H1 (cell line): ENCODE data around the gene SLC12A8. TPM values are rescaled to one million over a fixed set of nuclear protein-coding genes. Genes with fewer than 3 reads are reported as not detected.

Experiments
- CTCF ChIA-PET: fragments of 300-600 bp; sonication (Branson Sonifier 250); formaldehyde crosslinking; loops from one replicate; lab custom pipeline; 2021; ENCODE audit not compliant: partially characterized antibody; lab: Charles Lee
- POLR2A ChIA-PET: fragments of 300-600 bp; sonication (Branson Sonifier 250); formaldehyde crosslinking; loops from one replicate; lab custom pipeline; 2021; ENCODE audit warnings: inconsistent platforms; ENCODE audit not compliant: partially characterized antibody; lab: Charles Lee
- DNase-seq, 2 experiments: peaks; one replicate each; pipeline versions ENCODE4 v3.0.0 to v3.0.0-alpha.2; 2010 to 2022; ENCODE audit warnings: low spot score in 2 of 2, low read depth in 1 of 2, mixed read lengths in 1 of 2
- FAIRE-seq: peaks from 2 replicates; lab custom pipeline; 2011; peaks lifted over from hg19 to GRCh38; lab: Jason Lieb, UNC
- H2AFZ ChIP-seq: 2 replicates; pipeline ENCODE4 v1.8.1; 2012; ENCODE audit warnings: low read length, inconsistent platforms
- H2AK5ac ChIP-seq: 2 replicates; pipeline ENCODE4 v1.6.1; 2013; ENCODE audit warnings: low read depth, low read length
- H2BK120ac ChIP-seq: replicated peaks from 2 replicates; pipeline ENCODE3; 2013; ENCODE audit warnings: low read depth, low read length, inconsistent platforms
- H2BK12ac ChIP-seq: 2 replicates; pipeline ENCODE4 v1.6.1; 2013; ENCODE audit warnings: low read depth, low read length
- H2BK15ac ChIP-seq: 2 replicates; pipeline ENCODE4 v1.6.1; 2013; ENCODE audit warnings: low read length
- H2BK20ac ChIP-seq: 2 replicates; pipeline ENCODE4 v1.6.1; 2013; ENCODE audit warnings: low read length
- H2BK5ac ChIP-seq: 2 replicates; pipeline ENCODE4 v1.6.1; 2013; ENCODE audit warnings: low read depth, low read length
- H3K14ac ChIP-seq: 2 replicates; pipeline ENCODE4 v1.6.1; 2013; ENCODE audit warnings: inconsistent platforms; ENCODE audit not compliant: insufficient read length
- H3K18ac ChIP-seq: 2 replicates; pipeline ENCODE4 v1.6.1; 2013; ENCODE audit warnings: low read length; ENCODE audit errors: extremely low read depth
- H3K23ac ChIP-seq: 2 replicates; pipeline ENCODE4 v1.6.1; 2013; ENCODE audit warnings: inconsistent platforms; ENCODE audit not compliant: insufficient read length
- H3K23me2 ChIP-seq: 2 replicates; pipeline ENCODE4 v1.6.1; 2013; ENCODE audit warnings: low read depth, low read length
- H3K27ac ChIP-seq: 2 replicates; pipeline ENCODE4 v1.6.1; 2011; ENCODE audit warnings: low read depth, low read length, inconsistent platforms
- H3K27me3 ChIP-seq, 4 experiments: replicated peaks in 1 of 4; 1 replicate in 1 of 4; 2 replicates in 3 of 4; pipeline versions ENCODE4 v1.6.1 to v1.8.1; 2011 to 2013; ENCODE audit warnings: low read length in 3 of 4, mild to moderate bottlenecking in 3 of 4, inconsistent platforms in 2 of 4, mixed read lengths in 2 of 4, moderate library complexity in 1 of 4; ENCODE audit not compliant: control insufficient read depth in 3 of 4, insufficient read depth in 3 of 4; ENCODE audit errors: extremely low read depth in 1 of 4
- H3K36me3 ChIP-seq, 4 experiments: 2 replicates each; pipeline versions ENCODE4 v1.6.1 to v1.8.1; 2011 to 2013; ENCODE audit warnings: mild to moderate bottlenecking in 4 of 4, low read length in 3 of 4, moderate library complexity in 2 of 4, control low read depth in 1 of 4, inconsistent platforms in 1 of 4; ENCODE audit not compliant: insufficient read depth in 4 of 4, control insufficient read depth in 2 of 4
- H3K4ac ChIP-seq: replicated peaks from 2 replicates; pipeline ENCODE3; 2013; ENCODE audit warnings: low read length, low read depth, mixed read lengths, inconsistent platforms; ENCODE audit not compliant: insufficient read length
- H3K4me1 ChIP-seq, 4 experiments: replicated peaks in 1 of 4; 1 replicate in 1 of 4; 2 replicates in 3 of 4; pipeline versions ENCODE4 v1.6.1 to v1.8.1; 2011 to 2013; ENCODE audit warnings: low read length in 3 of 4, inconsistent platforms in 2 of 4, mixed read lengths in 1 of 4; ENCODE audit not compliant: insufficient read depth in 4 of 4, control insufficient read depth in 3 of 4
- H3K4me2 ChIP-seq, 2 experiments: 2 replicates each; pipeline versions ENCODE4 v1.6.1 to v1.8.1; 2011 to 2013; ENCODE audit warnings: low read depth in 2 of 2, low read length in 2 of 2, control low read depth in 1 of 2, inconsistent platforms in 1 of 2, mild to moderate bottlenecking in 1 of 2; ENCODE audit not compliant: insufficient read depth in 1 of 2
- H3K4me3 ChIP-seq, 4 experiments: fragments of 200-600, 300-600 bp in 1 of 4; sonication (generic), shearing (Covaris generic), sonication (Bioruptor Twin) in 1 of 4; 2 replicates each; pipeline versions ENCODE4 v1.5.1 to v1.8.1; 2011 to 2016; ENCODE audit warnings: low read length in 4 of 4, low read depth in 3 of 4, control low read depth in 2 of 4, inconsistent platforms in 2 of 4, mild to moderate bottlenecking in 2 of 4, mixed read lengths in 1 of 4, moderate library complexity in 1 of 4; ENCODE audit not compliant: insufficient read depth in 2 of 4; ENCODE audit errors: extremely low read depth in 1 of 4
- H3K56ac ChIP-seq: replicated peaks from 2 replicates; pipeline ENCODE3; 2013; ENCODE audit warnings: low read depth, mild to moderate bottlenecking, mixed read lengths, low read length, inconsistent platforms; ENCODE audit not compliant: insufficient read length
- H3K79me1 ChIP-seq: 2 replicates; pipeline ENCODE4 v1.6.1; 2013; ENCODE audit warnings: low read depth, low read length, control low read depth
- H3K79me2 ChIP-seq, 2 experiments: 2 replicates each; pipeline versions ENCODE4 v1.6.1 to v1.8.1; 2012 to 2013; ENCODE audit warnings: low read length in 2 of 2, mild to moderate bottlenecking in 2 of 2, inconsistent platforms in 1 of 2; ENCODE audit not compliant: insufficient read depth in 2 of 2, control insufficient read depth in 1 of 2
- H3K9ac ChIP-seq, 4 experiments: replicated peaks in 1 of 4; 1 replicate in 1 of 4; 2 replicates in 3 of 4; pipeline versions ENCODE4 v1.6.1 to v1.8.1; 2011 to 2013; ENCODE audit warnings: low read depth in 3 of 4, low read length in 3 of 4, control low read depth in 2 of 4, mild to moderate bottlenecking in 2 of 4, moderate library complexity in 2 of 4, inconsistent platforms in 1 of 4; ENCODE audit errors: extremely low read depth in 1 of 4
- H3K9me3 ChIP-seq, 2 experiments: 2 replicates each; pipeline versions ENCODE4 v1.6.1 to v1.8.1; 2012 to 2013; ENCODE audit warnings: mild to moderate bottlenecking in 2 of 2, moderate library complexity in 2 of 2, control low read depth in 1 of 2, inconsistent platforms in 1 of 2, low read depth in 1 of 2, low read length in 1 of 2, mixed read lengths in 1 of 2; ENCODE audit not compliant: insufficient read depth in 2 of 2
- H4K20me1 ChIP-seq, 2 experiments: replicated peaks in 1 of 2; 2 replicates each; pipeline versions ENCODE3 to v1.8.1; 2011 to 2013; ENCODE audit warnings: inconsistent platforms in 2 of 2, low read length in 2 of 2, mild to moderate bottlenecking in 1 of 2; ENCODE audit not compliant: insufficient read depth in 2 of 2, control insufficient read depth in 1 of 2
- H4K5ac ChIP-seq: 2 replicates; pipeline ENCODE4 v1.6.1; 2013; ENCODE audit warnings: low read length, low read depth, mixed read lengths, inconsistent platforms; ENCODE audit not compliant: insufficient read length
- H4K8ac ChIP-seq: 2 replicates; pipeline ENCODE4 v1.8.0; 2013; ENCODE audit warnings: mild to moderate bottlenecking, moderate library complexity, low read length, inconsistent platforms; ENCODE audit not compliant: insufficient read depth; ENCODE audit errors: extremely low read depth
- H4K91ac ChIP-seq: replicated peaks from 2 replicates; pipeline ENCODE3; 2013; ENCODE audit warnings: low read length, mixed read lengths, inconsistent platforms; ENCODE audit not compliant: insufficient read length
- E2F6 ChIP-seq: IDR thresholded peaks from 2 replicates; pipeline ENCODE4 v1.6.1; 2012; ENCODE audit warnings: inconsistent platforms
- EZH2 ChIP-seq: fragments of 200-600 bp; sonication (generic); IDR thresholded peaks from 2 replicates; pipeline ENCODE4 v1.7.1; 2012; ENCODE audit warnings: low read depth, mild to moderate bottlenecking, moderate library complexity, low read length, inconsistent platforms; ENCODE audit not compliant: severe bottlenecking
- GABPA ChIP-seq: IDR thresholded peaks from 2 replicates; pipeline ENCODE4 v1.6.1; 2011; ENCODE audit warnings: mild to moderate bottlenecking, low read length, moderate library complexity, borderline replicate concordance; ENCODE audit not compliant: insufficient read depth
- GTF2F1 ChIP-seq: IDR thresholded peaks from 2 replicates; pipeline ENCODE4 v1.6.1; 2012; ENCODE audit warnings: low read depth, low read length, improper control_type of control experiment, borderline replicate concordance
- HDAC2 ChIP-seq, 2 experiments: fragments of 300-600 bp in 1 of 2; sonication (generic) in 1 of 2; IDR thresholded peaks; 2 replicates each; pipeline ENCODE4 v1.6.1; 2011 to 2012; ENCODE audit warnings: low read depth in 2 of 2, low read length in 2 of 2, mild to moderate bottlenecking in 2 of 2, moderate library complexity in 2 of 2, borderline replicate concordance in 1 of 2, inconsistent platforms in 1 of 2
- HDAC6 ChIP-seq: IDR thresholded peaks from one replicate; pipeline ENCODE4 v1.7.1; 2012; ENCODE audit warnings: low read depth, mild to moderate bottlenecking, inconsistent platforms, low read length, moderate library complexity
- JUN ChIP-seq: IDR thresholded peaks from 2 replicates; pipeline ENCODE4 v1.6.1; 2011; ENCODE audit warnings: low read depth, mild to moderate bottlenecking, improper control_type of control experiment, low read length
- JUND ChIP-seq: IDR thresholded peaks from 2 replicates; pipeline ENCODE4 v1.6.1; 2011; ENCODE audit warnings: mild to moderate bottlenecking, improper control_type of control experiment, low read length
- RAD21 ChIP-seq, 2 experiments: IDR thresholded peaks in 1 of 2; conservative IDR thresholded peaks in 1 of 2; 2 replicates each; pipeline ENCODE4 v1.6.1; 2011; ENCODE audit warnings: low read depth in 2 of 2, low read length in 2 of 2, improper control_type of control experiment in 1 of 2, inconsistent platforms in 1 of 2, mild to moderate bottlenecking in 1 of 2, moderate library complexity in 1 of 2
- SP2 ChIP-seq: IDR thresholded peaks from 2 replicates; pipeline ENCODE4 v1.6.1; 2012; ENCODE audit warnings: mild to moderate bottlenecking, low read length, inconsistent platforms
- SP4 ChIP-seq: IDR thresholded peaks from 2 replicates; pipeline ENCODE4 v1.6.1; 2012; ENCODE audit warnings: low read length, inconsistent platforms
- SUZ12 ChIP-seq: fragments of 200-600 bp; sonication (generic); IDR thresholded peaks from 2 replicates; pipeline ENCODE4 v1.6.1; 2012; ENCODE audit warnings: mild to moderate bottlenecking, inconsistent platforms, low read length, moderate library complexity, mixed read lengths
- TCF12 ChIP-seq: IDR thresholded peaks from 2 replicates; pipeline ENCODE4 v1.6.1; 2011; ENCODE audit warnings: low read depth, mild to moderate bottlenecking, low read length
- YY1 ChIP-seq: IDR thresholded peaks from 2 replicates; pipeline ENCODE4 v1.6.1; 2011; ENCODE audit warnings: low read depth, mild to moderate bottlenecking, low read length
- WGBS, 2 experiments: shearing (Covaris generic) in 1 of 2; methylation state at CpG; one replicate each; pipeline versions ENCODE4 v1.1.6 to v1.1.7; 2013 to 2015; ENCODE audit warnings: low lambda C conversion rate in 2 of 2, mixed read lengths in 2 of 2, inconsistent platforms in 1 of 2, low coverage in 1 of 2, missing lambda C conversion rate in 1 of 2; ENCODE audit not compliant: insufficient replicate concordance in 2 of 2, insufficient coverage in 1 of 2, insufficient read length in 1 of 2; ENCODE audit errors: extremely low coverage in 1 of 2, missing lambda C conversion rate in 1 of 2; 5-methylcytosine and 5-hydroxymethylcytosine counted together
- polyA plus RNA-seq, 7 experiments: library from polyadenylated mRNA; depleted of rRNA in 3 of 7; stranded (reverse) in 5 of 7; unstranded in 2 of 7; fragments of >200 nt in 5 of 7; fragments of 200-250 nt in 2 of 7; gene quantifications; 1 replicate in 5 of 7; 2 replicates in 1 of 7; 4 replicates in 1 of 7; pipeline versions ENCODE4 v1.2.1 to v1.2.3, GENCODE V29; 2011 to 2013; ENCODE audit warnings: missing spikeins in 2 of 7, mixed read lengths in 2 of 7
- total RNA-seq: library from RNA; stranded (reverse); fragmentation: NEBNext Ultra II Directional; extraction: Animal tissue kit (Norgen Biotek cat#: 25700); gene quantifications from 2 replicates; pipeline ENCODE4 v1.2.1, GENCODE V29; 2021

SLC12A8 gene
- total and polyA plus RNA-seq, 2 of the 8 experiments (the other 6 are each of a cell fraction or from before 2014, with no cell fraction given) = 13.7 to 14.4 TPM

GRCh38 chr3:125257536-125257935 lies 45.0 kb upstream of the SLC12A8 start:
- FAIRE-seq (no peak), DNase-seq (no peak)
- Histone ChIP-seq H2BK12ac (no peak overlapping the region), H3K9ac (no peak overlapping the region), H3K4ac (no peak overlapping the region), H4K20me1 (no peaks in the 10 kb centered on the region), H2AFZ (no peak overlapping the region), H4K8ac (no peak overlapping the region), H3K18ac (no peak overlapping the region), H3K23me2 (no peaks in the 10 kb centered on the region; the same call in 1 of the 2 replicates), H3K9me3 (peaks cover 0 to 4% of the 10 kb centered on the region in 2 experiments; a peak in 1 of 4 replicates), H2BK15ac (no peak overlapping the region), H3K4me2 (no peak overlapping the region), H3K4me3 (no peak overlapping the region), H3K4me1 (no peaks in the 10 kb centered on the region), H3K79me2 (no peaks in the 10 kb centered on the region), H4K91ac (no peak overlapping the region), H2BK5ac (no peak overlapping the region), H3K56ac (no peak overlapping the region), H3K27me3 (no peaks in the 10 kb centered on the region), H3K27ac (no peak overlapping the region), H2BK120ac (no peak overlapping the region), H3K23ac (no peak overlapping the region), H2BK20ac (no peak overlapping the region), H2AK5ac (no peak overlapping the region), H4K5ac (no peak overlapping the region), H3K79me1 (no peaks in the 10 kb centered on the region), H3K36me3 (no peaks in the 10 kb centered on the region; a peak in 1 of 8 replicates), H3K14ac (no peak overlapping the region)
- WGBS, 2 experiments = 96 to 100% methylated on average over 1 to 4 of the region's 4 CpGs
- ChIA-PET POLR2A (no interaction called here), CTCF (no interaction called here)
- TF ChIP-seq EZH2 (no peak), JUND (no peak), RAD21 (IDR thresholded peaks at IDR 0.05 in 1 of 2, conservative IDR thresholded peaks at IDR 0.05 in 1 of 2; ENCODE audit: low read depth in 2 of 2, low read length in 2 of 2) (no peak), JUN (no peak), YY1 (no peak), HDAC2 (IDR thresholded peaks at IDR 0.05; ENCODE audit: borderline replicate concordance in 1 of 2, low read depth in 2 of 2, low read length in 2 of 2) (no peak), GTF2F1 (no peak), SUZ12 (no peak), E2F6 (no peak), HDAC6 (no peak), SP2 (no peak), TCF12 (no peak), GABPA (no peak), SP4 (no peak)
